K562 (cell line): Measurements from ENCODE around the gene MTG2. TPM values are rescaled to one million over a fixed set of nuclear protein-coding genes. Genes with fewer than 3 reads are reported as not detected.

Experiments
- ATAC-seq: fragments of 200-7000 bp; cut with Tn5 transposase; 3 replicates; pipeline ENCODE4 v1.9.1; 2020; ENCODE audit warnings: moderate library complexity
- BruUV-seq: library from RNA; stranded (reverse); fragments of 400-500 nt; replicated peaks from 2 replicates; lab custom pipeline; 2021; lab: Mats Ljungman, UMichigan
- CTCF ChIA-PET: fragments of 300-600 bp; formaldehyde crosslinking; extraction: SDS; loops from one replicate; lab custom pipeline; 2021; ENCODE audit warnings: low intra/inter-chr PET ratio; lab: Yijun Ruan, JAX
- POLR2A ChIA-PET: fragments of 300-600, 350-650 bp; sonication (Branson Sonifier 250); formaldehyde crosslinking; extraction: SDS; loops from one replicate; lab custom pipeline; 2021; ENCODE audit warnings: antibody characterized with exemption, inconsistent platforms; lab: Yijun Ruan, JAX
- DNase-seq, 4 experiments: peaks; one replicate each; pipeline versions ENCODE4 v3.0.0 to v3.0.0-alpha.2; 2011 to 2018; ENCODE audit warnings: low spot score in 3 of 4, mixed read lengths in 3 of 4; ENCODE audit errors: extremely low read depth in 1 of 4
- FAIRE-seq: peaks from 2 replicates; lab custom pipeline; 2011; peaks lifted over from hg19 to GRCh38; lab: Jason Lieb, UNC
- H2AFZ ChIP-seq: 2 replicates; pipeline ENCODE4 v1.6.0; 2011; ENCODE audit warnings: low read depth, low read length, control low read depth, inconsistent platforms
- H3K27ac ChIP-seq: fragments of 200-600 bp; 3 replicates; pipeline ENCODE4 v1.8.0; 2011; ENCODE audit warnings: low read depth, mild to moderate bottlenecking, control low read depth, inconsistent platforms, low read length, moderate library complexity, mixed read lengths; ENCODE audit errors: extremely low read depth
- H3K27me3 ChIP-seq, 2 experiments: fragments of 300-600 bp in 1 of 2; 2 replicates in 1 of 2; 3 replicates in 1 of 2; pipeline versions ENCODE4 v1.6.0 to v1.8.0; 2011; ENCODE audit warnings: inconsistent platforms in 2 of 2, low read length in 2 of 2, mild to moderate bottlenecking in 1 of 2, mixed read lengths in 1 of 2, moderate library complexity in 1 of 2; ENCODE audit not compliant: control insufficient read depth in 2 of 2, insufficient read depth in 2 of 2
- H3K36me3 ChIP-seq: fragments of 300-600 bp; 3 replicates; pipeline ENCODE4 v1.8.0; 2011; ENCODE audit warnings: mild to moderate bottlenecking, low read length, inconsistent platforms; ENCODE audit not compliant: control insufficient read depth, insufficient read depth
- H3K4me1 ChIP-seq, 2 experiments: fragments of 200-600 bp in 1 of 2; replicated peaks in 1 of 2; 2 replicates in 1 of 2; 3 replicates in 1 of 2; pipeline versions ENCODE4 v1.5.1 to v1.8.0; 2011; ENCODE audit warnings: inconsistent platforms in 2 of 2, low read length in 2 of 2, mild to moderate bottlenecking in 1 of 2, mixed read lengths in 1 of 2, moderate library complexity in 1 of 2; ENCODE audit not compliant: control insufficient read depth in 2 of 2, insufficient read depth in 2 of 2
- H3K4me2 ChIP-seq: 2 replicates; pipeline ENCODE4 v1.6.1; 2011; ENCODE audit warnings: low read length, control low read depth, inconsistent platforms, mixed read lengths; ENCODE audit not compliant: insufficient read depth
- H3K4me3 ChIP-seq: fragments of 200-600 bp; sonication (generic), shearing (Covaris generic); 2 replicates; pipeline ENCODE4 v1.5.1; 2016; ENCODE audit warnings: control low read depth, inconsistent platforms
- H3K79me2 ChIP-seq: fragments of 200-600 bp; 3 replicates; pipeline ENCODE4 v1.8.0; 2011; ENCODE audit warnings: low read length, inconsistent platforms; ENCODE audit not compliant: control insufficient read depth, insufficient read depth
- H3K9ac ChIP-seq, 2 experiments: 2 replicates each; pipeline versions ENCODE4 v1.6.0 to v1.6.1; 2011; ENCODE audit warnings: low read depth in 2 of 2, low read length in 2 of 2, control low read depth in 1 of 2, inconsistent platforms in 1 of 2, mild to moderate bottlenecking in 1 of 2, mixed read lengths in 1 of 2; ENCODE audit not compliant: insufficient read depth in 1 of 2
- H3K9me1 ChIP-seq: one replicate; pipeline ENCODE4 v1.6.0; 2011; ENCODE audit warnings: inconsistent platforms, mild to moderate bottlenecking, low read length, moderate library complexity; ENCODE audit not compliant: control insufficient read depth, insufficient read depth
- H3K9me3 ChIP-seq: replicated peaks from 2 replicates; pipeline ENCODE4 v1.5.1; 2011; ENCODE audit warnings: low read depth, low read length, inconsistent platforms; ENCODE audit not compliant: control insufficient read depth, insufficient read depth
- H4K20me1 ChIP-seq: replicated peaks from 2 replicates; pipeline ENCODE4 v1.6.1; 2011; ENCODE audit warnings: low read length, inconsistent platforms, mixed read lengths; ENCODE audit not compliant: control insufficient read depth, insufficient read depth
- FOXK1 ChIP-seq: sonication (generic); formaldehyde crosslinking; IDR thresholded peaks from 2 replicates; pipeline ENCODE4 v1.8.0; 2022; ENCODE audit warnings: missing genetic modification reagents, mild to moderate bottlenecking, borderline replicate concordance
- KDM5B ChIP-seq: fragments of 200-600 bp; sonication (generic); IDR thresholded peaks from 2 replicates; pipeline ENCODE4 v1.6.1; 2012; ENCODE audit warnings: low read depth, mild to moderate bottlenecking, moderate library complexity, low read length, control low read depth, inconsistent platforms; ENCODE audit not compliant: insufficient replicate concordance
- MCM5 ChIP-seq: fragments of 450-650 bp; IDR thresholded peaks from 2 replicates; pipeline ENCODE4 v1.6.1; 2016; ENCODE audit warnings: low read depth
- NFIX ChIP-seq: fragments of 250-450 bp; sonication (Bioruptor Pico); IDR thresholded peaks from 2 replicates; pipeline ENCODE4 v1.4.0; 2020; ENCODE audit warnings: low read depth, mild to moderate bottlenecking, moderate library complexity
- POLR2G ChIP-seq: fragments of 200-400 bp; formaldehyde crosslinking; IDR thresholded peaks from 2 replicates; pipeline ENCODE4 v1.6.1; 2017; ENCODE audit warnings: low read depth, mild to moderate bottlenecking, antibody characterized with exemption, low read length, moderate library complexity
- RBFOX2 ChIP-seq: fragments of 200-400 bp; formaldehyde crosslinking; IDR thresholded peaks from 2 replicates; pipeline ENCODE4 v1.6.1; 2017; ENCODE audit warnings: low read depth, mild to moderate bottlenecking, low read length, moderate library complexity
- RNF219 ChIP-seq: fragments of 250-450 bp; sonication (Bioruptor Pico); IDR thresholded peaks from 2 replicates; pipeline ENCODE4 v1.5.0; 2022; ENCODE audit warnings: mild to moderate bottlenecking
- TFAP4 ChIP-seq: sonication (generic); formaldehyde crosslinking; IDR thresholded peaks from 2 replicates; pipeline ENCODE4 v1.8.0; 2022; ENCODE audit warnings: missing genetic modification reagents, mild to moderate bottlenecking, moderate library complexity, borderline replicate concordance
- UBTF ChIP-seq, 2 experiments: IDR thresholded peaks; 2 replicates each; pipeline ENCODE4 v1.6.1; 2012; ENCODE audit warnings: improper control_type of control experiment in 2 of 2, low read depth in 2 of 2, low read length in 2 of 2, borderline replicate concordance in 1 of 2
- ZBTB33 ChIP-seq: sonication (generic); formaldehyde crosslinking; IDR thresholded peaks from 2 replicates; pipeline ENCODE4 v1.8.1; 2023; ENCODE audit warnings: mild to moderate bottlenecking, missing genetic modification reagents
- ZFX ChIP-seq: sonication (generic); formaldehyde crosslinking; IDR thresholded peaks from 2 replicates; pipeline ENCODE4 v1.8.0; 2022; ENCODE audit warnings: mild to moderate bottlenecking, missing genetic modification reagents, moderate library complexity
- WGBS: fragments of 100-300 bp; shearing (Covaris generic); methylation state at CpG from one replicate; pipeline ENCODE4 v1.1.6; 2016; ENCODE audit warnings: low coverage, mixed read lengths; ENCODE audit not compliant: insufficient coverage; ENCODE audit errors: missing lambda C conversion rate; 5-methylcytosine and 5-hydroxymethylcytosine counted together
- in situ Hi-C: fragments of 300-500 bp; cut with MboI; formaldehyde crosslinking; loops from 4 replicates; pipeline ENCODE4 v1.15.0; 2018; ENCODE audit warnings: inconsistent platforms, mixed read lengths
- intact Hi-C: fragments of 100-400 bp; cut with micrococcal nuclease; formaldehyde crosslinking; loops from 2 replicates; pipeline ENCODE4 v1.14.2; 2022
- polyA plus RNA-seq, 8 experiments: library from polyadenylated mRNA; depleted of rRNA in 4 of 8; stranded (reverse) in 5 of 8; unstranded in 3 of 8; fragments of >200 nt; fragmentation: Nextera tagmentation in 2 of 8; fragmentation: Illumina TruSeq in 1 of 8; extraction: Ambion mirVana in 2 of 8; extraction: Trizol in 1 of 8; gene quantifications; 2 replicates each; pipeline versions ENCODE4 v1.2.1 to v1.2.3, GENCODE V29; 2011 to 2014; ENCODE audit warnings: inconsistent platforms in 1 of 8, missing spikeins in 1 of 8
- total RNA-seq, 7 experiments: library from RNA; depleted of rRNA in 6 of 7; stranded (reverse); fragments of >200 nt in 6 of 7; fragmentation: Illumina TruSeq in 2 of 7; extraction: Trizol in 2 of 7; gene quantifications; 2 replicates each; pipeline versions ENCODE4 v1.2.1 to v1.2.3, GENCODE V29; 2011 to 2021; ENCODE audit warnings: low replicate concordance in 1 of 7

The MTG2 gene
- total and polyA plus RNA-seq, 9 of the 15 experiments (the other 6 are each of a cell fraction or from before 2014, with no cell fraction given): 8.7 to 67.5 (median 44.5) TPM

- H4K20me1 ChIP-seq: peaks cover 37% of the 10 kb centered on the region
- peak; percentile 64 for FAIRE-seq
- TSS peak; percentile 49 for BruUV-seq
These were observed 56.6 kb downstream of the MTG2 start for GRCh38 chr20:62239278-62239879.

More at GRCh38 chr20:62239278-62239879, 56.6 kb downstream of the MTG2 start:
- ChIA-PET CTCF (no interaction called here), POLR2A (interaction anchor here (0.7 to 1.1 kb wide), 2 partner anchors 15 to 69 kb away, joined by 3 read pairs; no protein-coding TSS in a partner anchor)
- Histone ChIP-seq H3K9me1 (peaks cover 11% of the 10 kb centered on the region), H3K4me1 (peaks cover 12 to 59% of the 10 kb centered on the region in 2 experiments; a peak in 4 of 5 replicates), H3K4me3 (peak overlapping the region; percentile 68), H3K36me3 (peaks cover 14% of the 10 kb centered on the region; the same call in 2 of the 3 replicates), H3K4me2 (peak overlapping the region; percentile 84), H3K9me3 (no peaks in the 10 kb centered on the region), H2AFZ (no peak overlapping the region), H3K79me2 (peaks cover 41% of the 10 kb centered on the region), H3K9ac (peak overlapping the region; percentile 49 to 97), H3K27ac (0 out of 3 replicates have a peak overlapping the region, but pooled peaks have one; percentile 62), H3K27me3 (no peaks in the 10 kb centered on the region)
- DNase-seq (no peak), ATAC-seq (no peak)
- intact Hi-C loops (loop anchor here (2.0 kb wide), 1 partner anchor 63 kb away; the partner anchor contains the start of gene ADRM1), in situ Hi-C loops (no loop called here)
- peak; percentile 53 for TF ChIP-seq RBFOX2
- no peak for TF ChIP-seq RNF219 (CRISPR knock-in tag)
- TF ChIP-seq FOXK1: 0 out of 2 replicates have a peak, but pooled peaks have one; percentile 30
- TF ChIP-seq TFAP4: peak; percentile 53; the same call in 1 of the 2 replicates
- peak; percentile 30 for TF ChIP-seq ZFX
- TF ChIP-seq KDM5B: peak; percentile 43
- 0 out of 2 replicates have a peak, but pooled peaks have one; percentile 26 for TF ChIP-seq ZBTB33
- TF ChIP-seq UBTF (IDR thresholded peaks at IDR 0.05; ENCODE audit: borderline replicate concordance in 1 of 2, low read depth in 2 of 2, low read length in 2 of 2): peak in 1 of 2 experiments; percentile 26; a peak in 1 of 4 replicates
- no peak for TF ChIP-seq NFIX (CRISPR knock-in tag)
- TF ChIP-seq POLR2G: 0 out of 2 replicates have a peak, but pooled peaks have one; percentile 19
- TF ChIP-seq MCM5: no peak
- WGBS: 24% methylated on average over 22 of the region's 23 CpGs
